HG02938 (cell line): ENCODE data around the gene STN1.

ENCODE experiments used
- ATAC-seq: cut with Tn5 transposase; IDR thresholded peaks from one replicate; pipeline ENCODE4 v1.9.1; 2021; ENCODE audit warnings: mild to moderate bottlenecking, moderate library complexity; ENCODE audit not compliant: unreplicated experiment

The STN1 gene

GRCh38 chr10:103895411-103896186 is 22.4 kb downstream of the STN1 start:
- no peak for ATAC-seq

DNA sequence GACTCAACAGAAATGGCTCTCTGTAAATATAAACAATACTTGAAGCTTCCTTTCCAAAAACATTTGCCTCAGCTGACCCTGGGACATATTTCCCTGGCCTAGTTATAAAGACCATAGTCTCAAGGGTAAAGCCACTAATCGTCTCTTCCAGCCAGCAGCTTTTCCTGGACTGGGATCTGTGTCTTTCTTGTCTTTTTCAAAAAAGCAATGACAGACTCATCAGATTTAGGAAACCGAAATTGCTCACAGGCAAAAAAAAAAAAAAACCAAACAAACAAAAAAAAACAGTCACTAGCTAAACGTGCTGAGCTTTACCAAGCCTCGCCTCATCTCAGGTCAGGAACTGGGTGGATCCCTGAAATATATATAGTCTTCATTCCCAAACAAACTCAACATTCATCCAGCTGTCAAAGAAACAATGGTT is 23.5 kb downstream of the STN1 start:
- ATAC-seq = no peak

DNA sequence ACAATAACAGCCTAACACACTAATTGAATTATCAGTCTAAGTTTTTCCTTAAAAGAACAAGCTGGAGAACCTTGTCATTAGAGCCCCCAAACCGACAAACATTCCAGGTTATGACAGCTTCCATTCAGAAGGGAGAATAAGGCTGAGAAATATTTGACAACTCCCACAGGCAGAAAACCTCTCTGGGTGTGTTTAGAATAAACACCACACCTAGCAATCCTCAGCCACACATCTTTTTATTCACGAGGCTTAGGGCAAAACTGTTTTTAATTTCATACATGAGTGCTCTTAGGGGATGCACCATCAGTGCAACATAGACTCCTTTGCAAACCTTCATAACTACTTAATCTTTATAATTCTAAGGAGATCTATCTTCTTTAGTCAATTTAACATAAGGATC is 24.2 kb downstream of the STN1 start:
- ATAC-seq = no peak

GRCh38 chr10:103892181-103892580 is 25.8 kb downstream of the STN1 start:
- no peak for ATAC-seq

GRCh38 chr10:103890688-103891087 is 27.3 kb downstream of the STN1 start:
- no peak for ATAC-seq

DNA sequence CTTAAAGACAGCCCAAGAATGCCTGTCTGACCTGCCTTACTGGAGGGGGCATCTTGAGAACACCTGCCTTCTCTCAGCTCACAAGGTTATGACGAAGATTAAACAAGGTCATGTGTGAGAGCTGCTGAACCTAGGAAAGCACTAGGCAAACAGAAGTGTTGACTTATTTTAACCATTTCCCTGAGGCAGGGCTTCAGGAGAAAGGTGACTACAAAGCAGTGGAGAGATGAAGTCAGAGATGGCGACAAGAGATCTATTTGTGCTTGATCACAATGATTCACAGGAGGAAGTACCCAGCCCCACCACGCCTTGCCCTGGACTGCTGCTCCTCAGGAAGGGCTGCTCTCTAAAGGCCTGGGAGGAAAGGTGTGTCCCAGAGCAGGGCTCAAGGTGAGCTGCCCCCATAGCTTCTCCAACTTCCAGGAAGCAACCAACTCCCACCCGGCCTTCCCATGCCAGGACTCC is 27.8 kb downstream of the STN1 start:
- ATAC-seq = no peak

DNA sequence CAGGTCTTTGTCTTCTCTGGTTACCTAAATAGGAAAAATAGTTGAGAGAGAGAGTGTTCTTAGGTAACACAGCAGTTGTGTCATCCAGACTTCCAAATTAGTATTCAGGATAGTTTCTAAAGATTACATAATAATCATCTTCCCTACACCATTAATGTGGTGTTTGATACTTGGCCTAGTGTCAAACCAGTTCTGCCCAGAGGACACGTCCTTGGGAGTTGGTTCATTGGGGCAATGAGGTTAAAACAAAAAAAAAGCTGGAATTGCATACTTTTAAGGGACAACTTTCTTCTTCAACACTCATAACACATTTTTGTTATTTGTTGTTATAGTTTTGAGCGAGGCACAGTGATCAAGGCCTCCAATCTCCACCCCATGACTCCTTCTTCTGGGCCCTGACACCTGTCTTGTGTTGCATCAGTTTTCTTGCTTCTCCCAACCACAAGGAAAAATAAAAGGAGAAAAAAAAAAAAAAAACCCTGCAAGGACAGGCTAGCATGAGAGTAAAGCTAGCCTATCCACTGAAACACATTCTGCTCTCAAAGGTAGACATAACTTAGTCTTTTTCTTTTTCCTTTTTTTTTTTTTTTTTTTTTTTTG is 28.8 kb downstream of the STN1 start:
- no peak for ATAC-seq

DNA sequence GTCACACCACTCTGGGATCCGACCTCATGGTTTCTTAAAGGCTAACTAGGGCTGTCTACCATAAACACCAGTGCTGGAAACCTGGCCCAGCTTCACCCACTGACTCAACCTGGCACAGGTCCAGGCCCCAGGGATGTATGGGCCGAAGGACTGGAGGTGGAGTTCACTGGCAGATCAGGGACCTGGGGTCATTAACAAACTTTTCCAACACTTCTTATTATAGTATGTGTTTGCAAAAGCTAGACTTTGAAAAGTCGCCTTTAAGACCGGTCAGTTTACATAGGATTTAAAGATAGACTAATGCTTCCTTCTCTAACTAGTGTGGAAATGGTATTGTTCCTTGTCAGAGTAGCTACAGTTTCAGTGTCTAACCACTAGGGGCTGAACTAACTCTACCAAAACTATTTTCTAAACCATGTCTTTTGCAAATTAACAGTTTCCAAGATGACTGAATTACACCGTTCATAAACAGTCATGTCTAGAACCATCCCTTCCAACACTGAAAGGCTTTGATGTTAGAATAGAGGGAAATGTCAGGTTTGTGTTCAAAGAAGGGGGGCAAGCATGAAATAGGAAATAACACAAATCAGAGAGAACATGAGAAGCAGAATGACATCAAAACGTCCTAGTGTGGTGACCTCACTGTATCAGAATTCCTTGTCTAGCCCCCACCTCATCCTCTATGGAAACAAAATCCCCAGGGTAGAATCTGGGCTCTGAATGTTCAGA is 29.7 kb downstream of the STN1 start:
- ATAC-seq = no peak

- ATAC-seq = no peak
Measured at GRCh38 chr10:103885617-103886016, 32.4 kb downstream of the STN1 start.

DNA sequence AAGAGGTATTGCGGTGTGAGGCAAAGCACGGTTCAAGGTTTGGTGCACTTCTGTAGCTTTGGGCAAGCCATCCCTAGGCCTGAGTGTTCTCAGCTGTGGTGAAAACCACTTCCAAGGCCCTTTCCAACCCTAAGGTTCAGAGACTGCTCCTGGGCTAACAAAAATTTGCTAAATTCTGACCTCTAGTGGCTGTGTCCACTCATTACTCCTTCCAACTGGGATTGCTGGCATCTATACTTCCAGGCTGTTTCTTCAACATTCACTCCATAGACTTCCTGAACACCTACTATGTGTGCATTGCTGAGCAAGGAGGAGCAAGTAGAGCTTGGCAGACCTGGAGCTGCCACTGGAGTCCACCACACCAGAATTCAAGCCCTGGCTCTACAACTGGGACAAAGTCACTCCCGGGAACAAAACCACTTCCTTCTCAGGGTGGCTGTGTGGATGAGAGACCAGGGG is 33.3 kb downstream of the STN1 start:
- ATAC-seq = no peak

GRCh38 chr10:103882285-103883007 is 35.5 kb downstream of the STN1 start:
- no peak for ATAC-seq

DNA sequence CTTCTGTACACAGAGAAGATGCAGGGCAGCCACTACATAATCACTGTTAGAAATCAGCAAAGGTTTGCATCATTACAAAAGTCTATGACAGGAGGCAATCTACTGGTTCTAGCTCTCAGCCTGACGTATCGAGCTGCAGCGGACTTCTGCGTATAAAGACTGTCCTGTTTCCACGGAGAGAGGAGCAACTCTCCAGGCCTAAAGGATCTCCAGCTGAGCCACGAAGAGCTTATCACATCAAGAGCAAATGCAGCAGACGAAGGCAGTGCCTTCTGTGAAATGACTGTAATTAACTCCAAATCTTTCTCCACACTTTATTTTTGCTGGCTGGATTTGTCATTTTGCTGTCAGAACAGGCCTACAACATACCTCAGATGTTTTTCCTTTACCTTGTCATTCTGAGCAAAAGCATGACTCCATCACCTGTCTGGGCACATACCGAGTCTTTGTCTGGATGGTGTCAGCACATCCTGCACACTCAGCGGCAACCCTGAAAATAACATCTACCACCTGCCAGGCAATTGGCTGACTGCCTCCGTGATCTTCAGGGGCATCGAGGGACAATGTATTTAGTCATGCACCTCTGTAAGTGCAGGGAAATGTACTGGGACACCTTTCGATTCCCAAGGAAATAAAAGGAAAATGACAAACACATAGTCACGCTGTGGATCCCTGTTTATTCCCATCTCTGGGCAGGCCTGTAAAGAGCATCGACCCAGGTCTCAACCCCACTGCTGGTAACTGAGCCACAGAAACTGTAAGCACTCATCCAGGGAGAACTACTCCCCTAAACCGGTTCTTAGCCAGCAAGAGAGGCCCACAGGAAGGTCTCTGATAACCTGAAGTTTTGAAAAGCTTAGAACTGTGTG is 36.3 kb downstream of the STN1 start:
- ATAC-seq = no peak

DNA sequence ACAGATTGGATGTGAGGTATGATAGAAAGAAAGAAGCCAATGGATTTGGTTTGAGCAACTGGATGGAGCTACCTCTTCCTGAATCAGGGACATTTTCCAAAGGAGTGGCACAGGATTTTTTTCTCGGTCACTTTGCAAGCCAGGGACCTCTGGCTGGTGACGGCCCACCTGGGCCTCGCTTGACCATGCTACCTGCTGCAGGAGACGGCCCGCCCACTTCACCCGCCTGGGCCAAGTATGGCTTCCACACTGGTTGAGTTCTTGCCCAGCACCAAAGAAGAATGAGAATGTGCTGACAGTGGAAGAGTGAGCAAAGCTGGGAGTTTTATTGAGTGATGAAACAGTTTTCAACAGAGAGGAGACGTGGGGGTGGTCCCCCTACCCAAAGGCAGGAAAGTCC is 38.2 kb downstream of the STN1 start:
- ATAC-seq = no peak

- no peak for ATAC-seq
Measured at GRCh38 chr10:103879409-103879808, 38.6 kb downstream of the STN1 start.

DNA sequence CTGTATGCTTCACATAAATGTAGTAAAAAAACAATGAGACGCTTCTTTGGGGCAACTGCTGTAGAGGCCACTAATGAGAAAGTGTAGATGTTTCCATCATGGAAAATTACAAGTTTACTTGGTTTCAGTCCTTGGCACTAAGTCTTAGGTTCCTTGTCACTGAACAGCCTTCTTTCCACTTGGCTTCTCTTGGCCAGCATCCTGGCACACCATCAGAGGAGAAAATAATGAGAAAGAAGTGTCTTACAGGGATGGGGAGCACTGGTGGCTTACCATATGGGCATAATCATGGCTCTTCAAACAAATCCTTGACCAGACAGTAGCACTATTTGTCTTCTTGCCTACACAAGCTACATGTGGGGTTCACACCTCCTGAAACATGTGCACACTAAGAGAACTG is 40.1 kb downstream of the STN1 start:
- ATAC-seq = no peak

- ATAC-seq = no peak
Measured at GRCh38 chr10:103876155-103876554, 41.8 kb downstream of the STN1 start.

DNA sequence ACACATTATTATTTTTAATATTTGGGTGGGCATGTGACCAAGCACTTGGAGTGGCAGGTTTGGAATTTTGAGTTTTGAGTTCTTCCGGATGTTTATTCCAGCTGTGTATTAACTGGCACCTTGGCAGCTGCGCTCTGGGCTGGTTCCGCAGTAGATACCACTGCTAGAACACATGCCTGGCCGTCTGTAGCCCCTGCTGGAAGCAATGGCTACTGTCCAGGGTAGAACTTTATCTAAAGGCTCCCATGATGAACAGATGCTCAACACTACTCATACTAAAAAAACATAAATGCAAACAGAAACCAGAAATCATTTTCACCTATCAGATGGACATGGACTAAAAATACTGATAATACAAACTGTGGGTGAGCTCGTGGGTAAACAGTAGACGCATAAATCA is 43.3 kb downstream of the STN1 start:
- no peak for ATAC-seq

DNA sequence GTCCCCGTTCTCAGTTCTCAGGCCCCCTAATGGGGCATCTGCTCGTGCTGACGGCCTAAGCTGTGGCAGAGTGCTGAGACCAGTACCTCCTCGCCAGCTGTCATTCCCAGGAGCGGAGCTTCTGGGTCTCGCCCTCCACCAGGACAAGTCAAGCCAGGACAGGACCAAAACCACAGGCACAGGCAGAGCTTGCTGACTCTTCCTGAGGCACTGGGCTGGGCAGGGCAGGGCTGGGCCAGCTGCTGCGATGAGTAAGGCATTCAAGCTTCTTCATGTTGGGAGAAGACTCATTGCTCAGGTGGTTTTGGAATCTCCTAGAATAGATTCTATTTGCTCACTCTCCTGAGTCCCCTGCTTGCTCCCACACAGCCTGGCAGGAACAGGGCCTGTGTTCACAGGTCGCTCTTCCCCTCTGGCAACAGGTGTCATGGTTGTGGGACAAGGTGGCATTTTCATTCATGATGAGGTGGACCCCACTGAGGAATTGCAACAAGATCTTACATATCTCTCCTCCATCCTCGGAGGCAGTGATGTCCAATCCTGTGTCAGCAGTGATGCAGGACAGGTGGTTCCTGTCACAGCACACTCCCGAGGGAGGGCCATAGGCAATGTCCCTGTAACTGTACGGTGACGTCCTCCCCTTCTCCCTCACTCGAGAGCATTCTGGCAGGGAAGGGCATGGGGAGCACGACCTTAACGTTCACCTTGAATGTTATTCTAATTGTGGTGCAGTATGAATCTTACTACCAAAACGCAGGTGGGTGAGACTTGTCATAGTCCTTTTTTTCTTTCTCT is 45.6 kb downstream of the STN1 start:
- no peak for ATAC-seq

DNA sequence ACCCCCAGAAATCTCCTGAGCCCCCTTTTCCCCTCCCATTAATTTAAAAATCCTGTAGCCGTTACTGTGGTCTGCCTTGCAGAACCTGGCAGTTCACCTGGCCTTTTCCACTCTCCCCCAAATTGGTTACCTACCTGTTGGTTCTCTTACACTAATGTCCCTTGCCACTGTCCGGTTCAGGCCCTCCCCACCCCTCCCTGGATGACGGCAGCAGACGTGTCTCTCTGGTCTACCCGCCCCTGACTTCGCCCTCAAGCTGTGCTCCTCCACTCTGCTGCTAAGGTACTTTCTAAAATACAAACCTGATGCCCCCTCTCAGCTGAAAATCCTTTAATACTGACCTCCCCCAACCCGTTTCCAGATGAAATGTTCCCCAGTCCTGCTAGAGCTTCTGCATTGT is 47.0 kb downstream of the STN1 start:
- no peak for ATAC-seq
